HL-60 (cell line): ENCODE data around the gene FBXL14.

Experiments
- DNase-seq, 2 experiments: peaks; one replicate each; pipeline ENCODE4 v3.0.0-alpha.2; 2010 to 2020; ENCODE audit warnings: low read depth in 1 of 2, low spot score in 1 of 2
- H3K27ac ChIP-seq: fragments of 250-450 bp; sonication (Bioruptor Pico); replicated peaks from 2 replicates; pipeline ENCODE4 v1.5.1; 2020; ENCODE audit warnings: mild to moderate bottlenecking, moderate library complexity
- H3K27me3 ChIP-seq: fragments of 250-450 bp; sonication (Bioruptor Pico); 2 replicates; pipeline ENCODE4 v1.5.1; 2021; ENCODE audit warnings: mild to moderate bottlenecking, moderate library complexity; ENCODE audit not compliant: insufficient read depth, poor library complexity, severe bottlenecking
- H3K4me3 ChIP-seq: replicated peaks from 2 replicates; pipeline ENCODE4 v1.5.1; 2011; ENCODE audit warnings: mild to moderate bottlenecking, control low read depth, low read length; ENCODE audit not compliant: insufficient read depth
- CTCF ChIP-seq: IDR thresholded peaks from one replicate; pipeline ENCODE4 v1.5.1; 2011; ENCODE audit warnings: low read length, control low read depth, inconsistent platforms; ENCODE audit not compliant: insufficient read depth
- GABPA ChIP-seq: IDR thresholded peaks from 2 replicates; pipeline ENCODE4 v1.6.1; 2012; ENCODE audit warnings: low read depth
- POLR2AphosphoS5 ChIP-seq: IDR thresholded peaks from 2 replicates; pipeline ENCODE4 v1.6.1; 2012; ENCODE audit warnings: low read depth
- REST ChIP-seq: IDR thresholded peaks from 2 replicates; pipeline ENCODE4 v1.6.1; 2012; ENCODE audit warnings: low read depth; ENCODE audit not compliant: insufficient replicate concordance
- SPI1 ChIP-seq: IDR thresholded peaks from 2 replicates; pipeline ENCODE4 v1.6.1; 2012; ENCODE audit warnings: low read depth, mild to moderate bottlenecking, borderline replicate concordance

Gene FBXL14

GRCh38 chr12:1576410-1577241, 17.8 kb downstream of the FBXL14 start:
- no peak overlapping the region for H3K27ac ChIP-seq
- TF ChIP-seq SPI1 (no peak), REST (no peak)

GRCh38 chr12:1575408-1576401, 18.7 kb downstream of the FBXL14 start:
- TF ChIP-seq POLR2AphosphoS5 (no peak), REST (no peak)
- H3K27me3 ChIP-seq, result peaks cover 3% of the 10 kb centered on the region
- peak in 1 of 2 experiments; percentile 4 for DNase-seq
- H3K27ac ChIP-seq, result no peak overlapping the region
- no peak overlapping the region for H3K4me3 ChIP-seq

More at GRCh38 chr12:1576410-1577241, 17.8 kb downstream of the FBXL14 start:
- Histone ChIP-seq H3K4me3 (no peak overlapping the region), H3K27me3 (no peaks in the 10 kb centered on the region)
- DNase-seq, result no peak

GRCh38 chr12:1574865-1575259, 19.5 kb downstream of the FBXL14 start:
- TF ChIP-seq CTCF (no peak), GABPA (no peak), REST (no peak), SPI1 (no peak), POLR2AphosphoS5 (no peak)
- Histone ChIP-seq H3K27ac (no peak overlapping the region), H3K27me3 (peaks cover 3% of the 10 kb centered on the region), H3K4me3 (no peak overlapping the region)
- DNase-seq, result no peak
